ENCODE results near the gene MAGI1. TPM values are rescaled to one million over a fixed set of nuclear protein-coding genes. Genes with fewer than 3 reads are reported as not detected.
"Not testable (repeated sequence)": the region's sequence is repeated elsewhere in the genome, so short reads cannot be mapped to it uniquely, and the experiment has no call there.

Gene MAGI1
- total RNA-seq = 69.4 TPM
- long read RNA-seq, partial matches to known transcripts = 14 of 92 reads
- long read RNA-seq, other reads (novel, unspliced or antisense) = 78 of 92 reads

DNA sequence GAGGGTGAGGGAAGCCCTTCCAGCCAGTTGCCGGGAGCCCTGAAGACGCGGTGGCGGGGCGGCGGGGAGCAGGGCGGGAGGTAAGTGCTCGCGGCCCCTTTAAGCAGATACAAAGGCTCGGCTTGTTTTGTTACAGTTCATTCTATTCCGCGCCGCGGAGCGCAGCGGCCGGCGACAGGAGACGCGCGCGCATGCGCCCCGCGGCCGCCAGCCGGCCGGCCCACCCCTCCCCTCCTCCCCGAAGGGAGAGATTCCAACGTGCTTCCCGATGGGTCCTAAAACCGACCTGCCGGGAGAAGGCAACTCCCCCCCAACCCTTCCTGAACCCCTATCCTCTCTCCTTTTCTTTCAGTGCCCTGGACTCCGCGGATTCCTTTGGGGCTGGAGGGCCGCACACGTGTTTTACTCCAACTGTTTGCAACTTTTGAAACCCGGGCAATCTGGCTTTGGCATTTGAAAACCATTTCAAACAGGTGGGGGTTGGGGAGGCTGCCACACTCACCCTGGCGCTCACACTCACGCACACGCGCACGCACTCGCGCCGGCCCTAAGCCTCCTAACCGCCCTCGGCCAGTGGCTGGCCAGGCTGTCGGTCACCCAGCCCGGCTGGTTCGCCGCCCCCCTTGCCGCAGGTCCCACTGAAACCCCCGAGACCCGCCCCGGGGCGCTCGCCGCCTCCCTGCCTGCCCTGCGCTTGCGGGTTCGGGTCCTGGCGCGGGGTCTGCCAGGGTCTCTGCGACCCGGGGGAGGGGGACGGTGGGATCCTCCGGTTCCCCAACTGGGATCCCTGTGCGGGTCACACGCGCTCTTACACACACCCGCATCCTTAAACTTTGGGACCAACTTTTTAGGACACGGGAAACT is at the start of gene MAGI1:
Gene MAGI1, minus strand, starts transcription at position 193 of the 864 bp plus-strand sequence. CDS start 610 bp downstream, outside the sequence.
- intact Hi-C loops (cut with DNase I) = loop anchor here (2.0 to 5.0 kb wide), 6 partner anchors 78 to 254 kb away; no protein-coding TSS in a partner anchor
- DNase-seq (ENCODE audit: low spot score) = peak; percentile 92

DNA sequence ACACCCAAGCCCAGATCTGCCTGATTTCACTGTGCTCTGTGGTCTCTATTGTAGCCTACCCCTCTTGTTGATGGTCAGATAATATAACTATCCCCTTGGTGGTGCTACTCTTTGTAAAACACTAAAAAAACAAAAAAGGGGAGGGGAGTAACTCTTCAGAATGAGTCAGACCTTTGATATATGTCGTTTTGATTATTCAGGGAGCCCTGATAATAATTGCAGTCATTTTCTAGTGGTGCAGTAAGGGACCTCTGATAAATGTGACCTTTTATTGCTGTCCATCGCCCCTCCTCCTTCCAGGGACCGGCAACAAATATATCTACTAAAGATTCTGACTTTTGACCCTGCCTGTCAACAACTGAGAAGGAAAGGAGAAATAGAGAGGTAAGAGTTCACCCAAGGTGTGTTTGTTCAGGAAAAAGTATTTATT is 45.1 kb upstream of the MAGI1 start:
- intact Hi-C loops (cut with DNase I) = no loop called here
- DNase-seq (ENCODE audit: low spot score) = no peak

- intact Hi-C loops (cut with DNase I) = no loop called here
- DNase-seq (ENCODE audit: low spot score) = no peak
Measured at GRCh38 chr3:66083096-66083678, 44.5 kb upstream of the MAGI1 start.

- no peak for DNase-seq (ENCODE audit: low spot score)
Measured at GRCh38 chr3:66082679-66083078, 44.0 kb upstream of the MAGI1 start.

GRCh38 chr3:66080167-66080566 is 41.4 kb upstream of the MAGI1 start:
- DNase-seq (ENCODE audit: low spot score) = no peak
- intact Hi-C loops (cut with DNase I) = no loop called here

More at GRCh38 chr3:66082679-66083078, 44.0 kb upstream of the MAGI1 start:
- intact Hi-C loops (cut with DNase I) = no loop called here

GRCh38 chr3:66077973-66078372 is 39.3 kb upstream of the MAGI1 start:
- intact Hi-C loops (cut with DNase I) = no loop called here
- no peak for DNase-seq (ENCODE audit: low spot score)

DNA sequence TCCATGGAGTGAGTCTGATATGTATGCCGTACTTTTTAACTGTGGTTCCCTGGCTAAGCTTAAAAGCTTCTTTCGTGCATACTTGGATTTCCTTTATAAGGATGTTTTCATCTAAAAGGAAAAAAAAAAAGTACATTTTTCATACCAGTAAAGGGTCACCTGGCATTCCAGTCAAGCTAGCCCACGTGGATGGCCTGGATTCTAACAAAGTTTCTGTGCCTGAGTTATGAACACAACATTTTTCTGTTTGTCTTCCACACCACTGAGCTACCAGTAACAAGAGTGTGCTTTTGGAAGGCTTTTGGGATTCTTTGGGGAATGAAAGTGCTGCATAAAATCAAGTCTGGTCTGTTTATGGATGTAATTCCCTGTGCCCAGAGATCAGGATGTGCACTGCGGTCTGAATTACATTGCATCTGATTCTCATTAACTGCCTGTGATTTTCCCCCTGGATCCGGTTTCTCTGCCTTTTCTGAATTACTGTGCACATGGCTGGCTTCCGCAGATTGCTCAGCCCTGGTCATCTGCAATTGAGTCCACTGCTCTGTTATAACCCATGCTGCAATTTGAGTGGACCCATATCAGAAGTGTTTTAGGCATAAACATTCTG is 38.2 kb upstream of the MAGI1 start:
- DNase-seq (ENCODE audit: low spot score) = no peak
- intact Hi-C loops (cut with DNase I) = no loop called here

- intact Hi-C loops (cut with DNase I) = no loop called here
- no peak for DNase-seq (ENCODE audit: low spot score)
Measured at GRCh38 chr3:66075281-66075680, 36.6 kb upstream of the MAGI1 start.

- no peak for DNase-seq (ENCODE audit: low spot score)
- intact Hi-C loops (cut with DNase I) = no loop called here
Measured at GRCh38 chr3:66073464-66074141, 34.9 kb upstream of the MAGI1 start.

- intact Hi-C loops (cut with DNase I) = no loop called here
- no peak for DNase-seq (ENCODE audit: low spot score)
Measured at GRCh38 chr3:66068255-66068654, 29.5 kb upstream of the MAGI1 start.

DNA sequence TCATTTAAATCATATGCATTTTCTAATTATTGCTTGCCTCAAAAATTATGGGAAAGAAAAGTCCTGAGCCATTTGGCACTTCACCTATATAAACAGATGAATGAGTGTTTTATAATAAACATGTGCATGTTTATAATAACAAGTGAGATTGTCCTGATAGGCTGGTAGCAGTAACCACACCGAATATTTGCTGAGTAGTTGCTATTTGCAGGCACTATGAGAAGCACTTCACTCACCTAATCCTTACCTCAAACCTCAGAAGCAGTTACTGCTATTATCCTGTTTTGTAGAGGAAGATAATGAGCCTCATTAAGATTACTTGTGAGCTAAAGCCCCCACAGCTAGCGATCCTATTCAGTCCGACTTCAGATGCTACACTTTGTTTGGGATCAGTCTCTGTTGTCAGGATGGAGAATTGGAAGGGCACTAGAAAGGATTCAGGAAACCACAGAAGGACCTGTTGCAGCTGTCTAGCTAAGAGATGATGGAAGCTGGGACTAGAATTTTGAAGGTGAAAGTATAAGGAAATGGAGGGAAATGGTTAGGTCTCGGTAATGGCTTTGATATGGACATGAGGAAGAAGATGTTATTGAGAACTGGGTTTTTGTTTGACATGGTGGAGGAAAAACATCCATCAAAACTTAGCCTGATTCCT is 28.4 kb upstream of the MAGI1 start:
- intact Hi-C loops (cut with DNase I) = no loop called here
- no peak for DNase-seq (ENCODE audit: low spot score)

GRCh38 chr3:66055289-66055688 is 16.6 kb upstream of the MAGI1 start:
- no peak for DNase-seq (ENCODE audit: low spot score)
- intact Hi-C loops (cut with DNase I) = no loop called here

GRCh38 chr3:66053550-66054094 is 14.9 kb upstream of the MAGI1 start:
- DNase-seq (ENCODE audit: low spot score) = no peak
- intact Hi-C loops (cut with DNase I) = no loop called here

DNA sequence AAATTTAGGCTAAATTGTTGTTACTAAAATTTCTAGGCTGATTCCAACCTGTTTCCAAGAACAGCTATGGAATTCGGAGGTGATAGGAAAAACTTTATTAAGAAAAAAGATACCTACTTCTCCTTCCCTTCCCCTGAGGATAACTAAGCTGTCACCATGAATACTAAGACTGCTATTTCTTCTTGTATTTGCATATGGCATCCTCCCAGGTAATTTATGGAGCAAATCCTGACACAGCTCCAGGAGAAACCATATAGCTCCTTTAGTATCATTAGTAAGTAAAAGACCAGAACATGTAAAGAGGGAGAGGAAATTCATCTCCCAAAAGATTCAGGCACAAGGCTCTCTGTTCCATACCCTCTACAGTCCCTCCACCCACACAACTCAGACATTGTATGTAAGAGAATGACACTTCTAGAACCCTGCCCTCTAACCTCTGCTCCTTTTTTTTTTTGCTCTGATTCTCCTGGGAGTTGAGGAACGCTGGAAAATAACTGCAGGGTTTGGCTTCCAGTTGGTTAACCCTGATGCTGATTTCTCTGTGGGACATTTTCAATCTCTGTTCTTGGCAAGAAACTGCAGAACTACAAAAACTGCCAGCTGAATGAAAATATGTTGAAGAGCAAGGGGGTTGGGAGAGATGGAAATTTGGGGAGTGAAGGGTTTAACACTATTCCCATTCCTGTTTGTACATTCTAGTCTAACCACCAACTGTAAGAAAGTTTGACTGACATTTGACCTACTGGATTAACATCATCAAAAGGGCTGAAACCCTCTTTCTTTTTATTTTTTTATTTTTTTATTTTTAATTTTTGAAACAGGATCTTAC is 14.2 kb upstream of the MAGI1 start:
- intact Hi-C loops (cut with DNase I) = no loop called here
- no peak for DNase-seq (ENCODE audit: low spot score)

DNA sequence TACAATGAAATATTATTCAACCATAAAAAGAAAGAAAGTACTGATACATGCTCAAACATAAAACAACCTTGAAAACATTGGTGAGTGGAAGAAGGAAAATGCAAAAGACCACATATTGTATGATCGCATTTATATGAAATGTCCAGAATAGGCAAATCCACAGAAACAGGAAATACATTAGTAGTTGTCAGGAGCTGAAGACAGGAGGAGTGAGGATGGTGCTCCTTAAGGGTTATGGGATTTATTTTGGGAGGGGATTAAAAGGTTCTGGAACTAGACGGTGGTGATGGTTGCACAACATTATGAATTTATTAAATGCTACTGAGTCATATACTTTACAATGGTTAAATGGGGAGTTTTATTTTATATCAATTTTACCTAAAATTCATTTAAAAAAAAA is 12.1 kb upstream of the MAGI1 start:
- no peak for DNase-seq (ENCODE audit: low spot score)
- intact Hi-C loops (cut with DNase I) = no loop called here

DNA sequence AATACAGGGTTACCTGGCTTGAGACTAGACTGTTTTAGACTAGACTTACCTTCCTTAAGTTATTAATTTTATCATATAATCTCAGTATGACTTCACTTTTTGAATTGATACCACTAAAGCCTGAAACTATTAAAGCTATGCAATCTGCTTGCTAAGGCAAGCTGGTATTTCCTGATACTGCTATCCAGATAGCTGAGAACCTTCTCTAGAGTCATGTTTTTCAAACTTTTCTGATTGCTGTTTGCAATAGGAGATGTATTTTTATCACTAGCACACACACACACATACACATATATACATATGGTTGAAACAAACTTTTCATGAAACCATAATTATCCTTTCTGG is 9.3 kb upstream of the MAGI1 start:
- no peak for DNase-seq (ENCODE audit: low spot score)
- intact Hi-C loops (cut with DNase I) = no loop called here

- DNase-seq (ENCODE audit: low spot score) = no peak
- intact Hi-C loops (cut with DNase I) = no loop called here
Measured at GRCh38 chr3:66047311-66048050, 8.8 kb upstream of the MAGI1 start.

- intact Hi-C loops (cut with DNase I); DNase-seq (ENCODE audit: low spot score): not testable (repeated sequence)
Measured at GRCh38 chr3:66046321-66046720, 7.6 kb upstream of the MAGI1 start.
